ENCODE results near the gene MGMT. TPM values are rescaled to one million over a fixed set of nuclear protein-coding genes. Genes with fewer than 3 reads are reported as not detected.

MGMT gene
- total RNA-seq, 1 experiment from 2014 or later = 11.5 TPM

GRCh38 chr10:129760416-129760815, 293.4 kb downstream of the MGMT start:
- H2AFZ ChIP-seq (ENCODE audit: low read depth, low read length, poor library complexity, severe bottlenecking) = no peak overlapping the region
- no peaks in the 10 kb centered on the region for H4K20me1 ChIP-seq (ENCODE audit: insufficient read depth)
- no TSS peak for BruUV-seq (replicated peaks)
- H3K36me3 ChIP-seq (ENCODE audit: control insufficient read depth in 1 of 2, insufficient read depth in 2 of 2, low read length in 2 of 2) = no peaks in the 10 kb centered on the region
- H3K9ac ChIP-seq (ENCODE audit: low read length) = no peak overlapping the region
- H3K27ac ChIP-seq (ENCODE audit: low read depth, low read length) = no peak overlapping the region
- H3K9me3 ChIP-seq (ENCODE audit: control insufficient read depth in 1 of 2, insufficient read depth in 1 of 2, low read depth in 1 of 2, low read length in 2 of 2) = no peaks in the 10 kb centered on the region
- ChIA-PET POLR2A (no interaction called here), CTCF (no interaction called here), RAD21 (ENCODE audit: low non-redundant PET in 1 of 2, low total read pairs in 2 of 2, uncharacterized antibody in 2 of 2, unreplicated experiment in 2 of 2) (no interaction called here)
- no peak for ATAC-seq
- H3K79me2 ChIP-seq (ENCODE audit: insufficient read depth, low read length) = no peaks in the 10 kb centered on the region
- TF ChIP-seq ELF1 (IDR thresholded peaks at IDR 0.05; ENCODE audit: borderline replicate concordance, low read depth) = no peak
- TF ChIP-seq, protein P1, sequence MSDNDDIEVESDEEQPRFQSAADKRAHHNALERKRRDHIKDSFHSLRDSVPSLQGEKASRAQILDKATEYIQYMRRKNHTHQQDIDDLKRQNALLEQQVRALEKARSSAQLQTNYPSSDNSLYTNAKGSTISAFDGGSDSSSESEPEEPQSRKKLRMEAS (IDR thresholded peaks at IDR 0.05) = no peak
- TF ChIP-seq ZFX (IDR thresholded peaks at IDR 0.05) = no peak
- TF ChIP-seq EZH2phosphoT487 (IDR thresholded peaks at IDR 0.05; ENCODE audit: borderline replicate concordance) = no peak
- no peak for TF ChIP-seq SIN3A (IDR thresholded peaks at IDR 0.05; ENCODE audit: low read depth)
- TF ChIP-seq, protein P2, sequence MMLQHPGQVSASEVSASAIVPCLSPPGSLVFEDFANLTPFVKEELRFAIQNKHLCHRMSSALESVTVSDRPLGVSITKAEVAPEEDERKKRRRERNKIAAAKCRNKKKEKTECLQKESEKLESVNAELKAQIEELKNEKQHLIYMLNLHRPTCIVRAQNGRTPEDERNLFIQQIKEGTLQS (IDR thresholded peaks at IDR 0.05) = no peak
- TF ChIP-seq, protein P3, sequence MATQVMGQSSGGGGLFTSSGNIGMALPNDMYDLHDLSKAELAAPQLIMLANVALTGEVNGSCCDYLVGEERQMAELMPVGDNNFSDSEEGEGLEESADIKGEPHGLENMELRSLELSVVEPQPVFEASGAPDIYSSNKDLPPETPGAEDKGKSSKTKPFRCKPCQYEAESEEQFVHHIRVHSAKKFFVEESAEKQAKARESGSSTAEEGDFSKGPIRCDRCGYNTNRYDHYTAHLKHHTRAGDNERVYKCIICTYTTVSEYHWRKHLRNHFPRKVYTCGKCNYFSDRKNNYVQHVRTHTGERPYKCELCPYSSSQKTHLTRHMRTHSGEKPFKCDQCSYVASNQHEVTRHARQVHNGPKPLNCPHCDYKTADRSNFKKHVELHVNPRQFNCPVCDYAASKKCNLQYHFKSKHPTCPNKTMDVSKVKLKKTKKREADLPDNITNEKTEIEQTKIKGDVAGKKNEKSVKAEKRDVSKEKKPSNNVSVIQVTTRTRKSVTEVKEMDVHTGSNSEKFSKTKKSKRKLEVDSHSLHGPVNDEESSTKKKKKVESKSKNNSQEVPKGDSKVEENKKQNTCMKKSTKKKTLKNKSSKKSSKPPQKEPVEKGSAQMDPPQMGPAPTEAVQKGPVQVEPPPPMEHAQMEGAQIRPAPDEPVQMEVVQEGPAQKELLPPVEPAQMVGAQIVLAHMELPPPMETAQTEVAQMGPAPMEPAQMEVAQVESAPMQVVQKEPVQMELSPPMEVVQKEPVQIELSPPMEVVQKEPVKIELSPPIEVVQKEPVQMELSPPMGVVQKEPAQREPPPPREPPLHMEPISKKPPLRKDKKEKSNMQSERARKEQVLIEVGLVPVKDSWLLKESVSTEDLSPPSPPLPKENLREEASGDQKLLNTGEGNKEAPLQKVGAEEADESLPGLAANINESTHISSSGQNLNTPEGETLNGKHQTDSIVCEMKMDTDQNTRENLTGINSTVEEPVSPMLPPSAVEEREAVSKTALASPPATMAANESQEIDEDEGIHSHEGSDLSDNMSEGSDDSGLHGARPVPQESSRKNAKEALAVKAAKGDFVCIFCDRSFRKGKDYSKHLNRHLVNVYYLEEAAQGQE (IDR thresholded peaks at IDR 0.05; ENCODE audit: low read depth) = no peak
- no peak for TF ChIP-seq EGR1 (IDR thresholded peaks at IDR 0.05; ENCODE audit: low read depth)
- no peak for TF ChIP-seq ZNF274 (IDR thresholded peaks at IDR 0.05; ENCODE audit: low read depth, low read length)
- no peak for TF ChIP-seq EZH2 (IDR thresholded peaks at IDR 0.05)
- no peak for TF ChIP-seq POLR2AphosphoS5 (IDR thresholded peaks at IDR 0.05; ENCODE audit: low read depth, low read length)
- no peak for TF ChIP-seq POLR2A (IDR thresholded peaks at IDR 0.05; ENCODE audit: borderline replicate concordance, extremely low read depth, insufficient read depth, insufficient read length)
- TF ChIP-seq YY1 (IDR thresholded peaks at IDR 0.05; ENCODE audit: extremely low read depth, insufficient replicate concordance, low read depth, low read length) = no peak
- TF ChIP-seq FOSL1 (IDR thresholded peaks at IDR 0.05; ENCODE audit: low read depth) = no peak
- no peak for TF ChIP-seq SP1 (IDR thresholded peaks at IDR 0.05; ENCODE audit: low read depth)
- no peak for TF ChIP-seq CEBPB (IDR thresholded peaks at IDR 0.05; ENCODE audit: low read depth)
- TF ChIP-seq RAD21 (IDR thresholded peaks at IDR 0.05; ENCODE audit: low read depth) = no peak
- no peak for TF ChIP-seq SRF (IDR thresholded peaks at IDR 0.05; ENCODE audit: low read depth)
- no peak for TF ChIP-seq TCF7L2 (IDR thresholded peaks at IDR 0.05; ENCODE audit: borderline replicate concordance, extremely low read depth, insufficient read depth, insufficient read length)
- no peak for TF ChIP-seq ZBTB33 (IDR thresholded peaks at IDR 0.05; ENCODE audit: extremely low read depth, insufficient replicate concordance, low read length)
- no peaks in the 10 kb centered on the region for H3K4me1 ChIP-seq (ENCODE audit: control insufficient read depth in 1 of 2, insufficient read depth in 2 of 2, low read length in 2 of 2)
- no peak for DNase-seq (ENCODE audit: low read depth, low spot score)
- no peak overlapping the region for H3K4me2 ChIP-seq (ENCODE audit: low read length)
- H3K27me3 ChIP-seq (ENCODE audit: insufficient read depth, low read length) = no peaks in the 10 kb centered on the region
- no peaks in the 10 kb centered on the region for H3K9me2 ChIP-seq (ENCODE audit: insufficient read depth)
- no peak overlapping the region for H3K4me3 ChIP-seq (replicated peaks in 1 of 2; ENCODE audit: low read depth in 1 of 2, low read length in 2 of 2)
- intact Hi-C loops (cut with micrococcal nuclease) = no loop called here
